HepG2 (cell line): ENCODE results near the gene LYRM7. TPM values are rescaled to one million over a fixed set of nuclear protein-coding genes. Genes with fewer than 3 reads are reported as not detected.
A peak's percentile ranks its signal among the peaks of the same experiment; 100 is the strongest.

Experiments used
- BRF2 ChIP-seq: sonication (generic); formaldehyde crosslinking; IDR thresholded peaks from 2 replicates; pipeline ENCODE4 v1.8.1; 2022; ENCODE audit warnings: mild to moderate bottlenecking, missing genetic modification reagents
- CBX5 ChIP-seq: sonication (generic); formaldehyde crosslinking; IDR thresholded peaks from 2 replicates; pipeline ENCODE4 v1.4.0; 2020; ENCODE audit warnings: missing genetic modification reagents, borderline replicate concordance
- DNMT3B ChIP-seq: conservative IDR thresholded peaks from 2 replicates; pipeline ENCODE4 v1.6.1; 2016; ENCODE audit warnings: missing biosample characterization, control low read depth
- DPF2 ChIP-seq: sonication (generic); formaldehyde crosslinking; IDR thresholded peaks from 2 replicates; pipeline ENCODE4 v1.4.0; 2020; ENCODE audit warnings: mild to moderate bottlenecking, low read depth, missing genetic modification reagents, borderline replicate concordance
- FOXA3 ChIP-seq: IDR thresholded peaks from 2 replicates; pipeline ENCODE4 v1.6.1; 2016; ENCODE audit warnings: missing genetic modification reagents, missing compliant biosample characterization
- NCOA2 ChIP-seq: sonication (generic); formaldehyde crosslinking; IDR thresholded peaks from 2 replicates; pipeline ENCODE4 v1.8.0; 2022; ENCODE audit warnings: inconsistent platforms
- RBAK ChIP-seq: sonication (generic); formaldehyde crosslinking; IDR thresholded peaks from 2 replicates; pipeline ENCODE4 v1.5.1; 2020; ENCODE audit warnings: mild to moderate bottlenecking, missing genetic modification reagents
- REXO4 ChIP-seq: sonication (generic); formaldehyde crosslinking; IDR thresholded peaks from 2 replicates; pipeline ENCODE4 v1.8.0; 2022; ENCODE audit warnings: missing genetic modification reagents, mild to moderate bottlenecking, borderline replicate concordance
- SIN3B ChIP-seq: fragments of 150-350 bp; IDR thresholded peaks from 2 replicates; pipeline ENCODE4 v1.6.1; 2014; ENCODE audit warnings: low read length
- SRSF4 ChIP-seq: fragments of 200-400 bp; formaldehyde crosslinking; IDR thresholded peaks from one replicate; pipeline ENCODE4 v1.6.1; 2018; ENCODE audit warnings: mild to moderate bottlenecking, low read depth, low read length, moderate library complexity; ENCODE audit not compliant: poor library complexity, severe bottlenecking
- ZFP41 ChIP-seq: sonication (generic); formaldehyde crosslinking; IDR thresholded peaks from 2 replicates; pipeline ENCODE4 v1.4.0; 2020; ENCODE audit warnings: mild to moderate bottlenecking, missing genetic modification reagents, borderline replicate concordance
- ZGPAT ChIP-seq: IDR thresholded peaks from 2 replicates; pipeline ENCODE4 v1.6.1; 2016; ENCODE audit warnings: mild to moderate bottlenecking
- ZNF598 ChIP-seq: sonication (generic); formaldehyde crosslinking; IDR thresholded peaks from 2 replicates; pipeline ENCODE4 v1.5.1; 2020; ENCODE audit warnings: mild to moderate bottlenecking, missing genetic modification reagents, borderline replicate concordance
- ZNF629 ChIP-seq: sonication (generic); formaldehyde crosslinking; conservative IDR thresholded peaks from 2 replicates; pipeline ENCODE4 v1.5.0; 2020; ENCODE audit warnings: missing genetic modification reagents
- ZNF788 ChIP-seq: sonication (generic); formaldehyde crosslinking; IDR thresholded peaks from 2 replicates; pipeline ENCODE4 v1.5.0; 2020; ENCODE audit warnings: mild to moderate bottlenecking, missing genetic modification reagents, borderline replicate concordance
- ZNF839 ChIP-seq: sonication (generic); formaldehyde crosslinking; IDR thresholded peaks from 2 replicates; pipeline ENCODE4 v1.4.0; 2020; ENCODE audit warnings: missing genetic modification reagents, mild to moderate bottlenecking, borderline replicate concordance
- ZSCAN29 ChIP-seq: sonication (generic); formaldehyde crosslinking; conservative IDR thresholded peaks from 2 replicates; pipeline ENCODE4 v1.4.0; 2020; ENCODE audit warnings: mild to moderate bottlenecking, missing genetic modification reagents
- polyA plus RNA-seq, 8 experiments: library from polyadenylated mRNA; depleted of rRNA in 3 of 8; stranded (reverse) in 7 of 8; unstranded in 1 of 8; fragments of >200 nt; fragmentation: Illumina TruSeq in 4 of 8; extraction: Trizol in 4 of 8; gene quantifications; 2 replicates each; pipeline versions ENCODE4 v1.2.1 to v1.2.3, GENCODE V29; 2011 to 2016; ENCODE audit warnings: low read depth in 4 of 8, missing spikeins in 1 of 8, mixed read lengths in 1 of 8; ENCODE audit not compliant: insufficient read depth in 1 of 8
- total RNA-seq, 5 experiments: library from RNA; depleted of rRNA; stranded (reverse); fragments of >200 nt; fragmentation: Illumina TruSeq; extraction: Trizol; gene quantifications; 2 replicates each; pipeline ENCODE4 v1.2.3, GENCODE V29; 2016; ENCODE audit warnings: low read depth in 1 of 5
- TF ChIP-seq, protein P1 (sequence below): sonication (generic); formaldehyde crosslinking; IDR thresholded peaks from 2 replicates; pipeline ENCODE4 v1.4.0; 2020; ENCODE audit warnings: mild to moderate bottlenecking, missing genetic modification reagents
- TF ChIP-seq, protein P2 (sequence below): sonication (generic); formaldehyde crosslinking; IDR thresholded peaks from 2 replicates; pipeline ENCODE4 v1.8.0; 2022; ENCODE audit warnings: mild to moderate bottlenecking, missing genetic modification reagents

The LYRM7 gene
- total and polyA plus RNA-seq, 2 of the 13 experiments (the other 11 are each of a cell fraction or from before 2014, with no cell fraction given), result 3.0 to 5.5 TPM

GRCh38 chr5:131164191-131165118 is 6.3 kb upstream of the LYRM7 start (continued):
- TF ChIP-seq, protein P1, sequence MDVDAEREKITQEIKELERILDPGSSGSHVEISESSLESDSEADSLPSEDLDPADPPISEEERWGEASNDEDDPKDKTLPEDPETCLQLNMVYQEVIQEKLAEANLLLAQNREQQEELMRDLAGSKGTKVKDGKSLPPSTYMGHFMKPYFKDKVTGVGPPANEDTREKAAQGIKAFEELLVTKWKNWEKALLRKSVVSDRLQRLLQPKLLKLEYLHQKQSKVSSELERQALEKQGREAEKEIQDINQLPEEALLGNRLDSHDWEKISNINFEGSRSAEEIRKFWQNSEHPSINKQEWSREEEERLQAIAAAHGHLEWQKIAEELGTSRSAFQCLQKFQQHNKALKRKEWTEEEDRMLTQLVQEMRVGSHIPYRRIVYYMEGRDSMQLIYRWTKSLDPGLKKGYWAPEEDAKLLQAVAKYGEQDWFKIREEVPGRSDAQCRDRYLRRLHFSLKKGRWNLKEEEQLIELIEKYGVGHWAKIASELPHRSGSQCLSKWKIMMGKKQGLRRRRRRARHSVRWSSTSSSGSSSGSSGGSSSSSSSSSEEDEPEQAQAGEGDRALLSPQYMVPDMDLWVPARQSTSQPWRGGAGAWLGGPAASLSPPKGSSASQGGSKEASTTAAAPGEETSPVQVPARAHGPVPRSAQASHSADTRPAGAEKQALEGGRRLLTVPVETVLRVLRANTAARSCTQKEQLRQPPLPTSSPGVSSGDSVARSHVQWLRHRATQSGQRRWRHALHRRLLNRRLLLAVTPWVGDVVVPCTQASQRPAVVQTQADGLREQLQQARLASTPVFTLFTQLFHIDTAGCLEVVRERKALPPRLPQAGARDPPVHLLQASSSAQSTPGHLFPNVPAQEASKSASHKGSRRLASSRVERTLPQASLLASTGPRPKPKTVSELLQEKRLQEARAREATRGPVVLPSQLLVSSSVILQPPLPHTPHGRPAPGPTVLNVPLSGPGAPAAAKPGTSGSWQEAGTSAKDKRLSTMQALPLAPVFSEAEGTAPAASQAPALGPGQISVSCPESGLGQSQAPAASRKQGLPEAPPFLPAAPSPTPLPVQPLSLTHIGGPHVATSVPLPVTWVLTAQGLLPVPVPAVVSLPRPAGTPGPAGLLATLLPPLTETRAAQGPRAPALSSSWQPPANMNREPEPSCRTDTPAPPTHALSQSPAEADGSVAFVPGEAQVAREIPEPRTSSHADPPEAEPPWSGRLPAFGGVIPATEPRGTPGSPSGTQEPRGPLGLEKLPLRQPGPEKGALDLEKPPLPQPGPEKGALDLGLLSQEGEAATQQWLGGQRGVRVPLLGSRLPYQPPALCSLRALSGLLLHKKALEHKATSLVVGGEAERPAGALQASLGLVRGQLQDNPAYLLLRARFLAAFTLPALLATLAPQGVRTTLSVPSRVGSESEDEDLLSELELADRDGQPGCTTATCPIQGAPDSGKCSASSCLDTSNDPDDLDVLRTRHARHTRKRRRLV, result 0 out of 2 replicates have a peak, but pooled peaks have one; percentile 31
- TF ChIP-seq NCOA2 (CRISPR knock-in tag), result no peak; the same call in 1 of the 2 replicates
- no peak for TF ChIP-seq ZSCAN29 (CRISPR knock-in tag)
- TF ChIP-seq DPF2 (CRISPR knock-in tag), result no peak
- no peak for TF ChIP-seq SIN3B
- no peak for TF ChIP-seq ZGPAT (CRISPR knock-in tag)
- no peak for TF ChIP-seq ZFP41 (CRISPR knock-in tag)
- no peak for TF ChIP-seq BRF2 (CRISPR knock-in tag)
- TF ChIP-seq RBAK (CRISPR knock-in tag), result no peak
- TF ChIP-seq ZNF788 (CRISPR knock-in tag), result 0 out of 2 replicates have a peak, but pooled peaks have one; percentile 6
- TF ChIP-seq ZNF839 (CRISPR knock-in tag), result no peak
- TF ChIP-seq, protein P2, sequence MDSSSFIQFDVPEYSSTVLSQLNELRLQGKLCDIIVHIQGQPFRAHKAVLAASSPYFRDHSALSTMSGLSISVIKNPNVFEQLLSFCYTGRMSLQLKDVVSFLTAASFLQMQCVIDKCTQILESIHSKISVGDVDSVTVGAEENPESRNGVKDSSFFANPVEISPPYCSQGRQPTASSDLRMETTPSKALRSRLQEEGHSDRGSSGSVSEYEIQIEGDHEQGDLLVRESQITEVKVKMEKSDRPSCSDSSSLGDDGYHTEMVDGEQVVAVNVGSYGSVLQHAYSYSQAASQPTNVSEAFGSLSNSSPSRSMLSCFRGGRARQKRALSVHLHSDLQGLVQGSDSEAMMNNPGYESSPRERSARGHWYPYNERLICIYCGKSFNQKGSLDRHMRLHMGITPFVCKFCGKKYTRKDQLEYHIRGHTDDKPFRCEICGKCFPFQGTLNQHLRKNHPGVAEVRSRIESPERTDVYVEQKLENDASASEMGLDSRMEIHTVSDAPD, result no peak; the same call in 1 of the 2 replicates
- peak; percentile 13; the same call in 1 of the 2 replicates for TF ChIP-seq DNMT3B (CRISPR knock-in tag)
- no peak for TF ChIP-seq SRSF4
- TF ChIP-seq CBX5, result no peak
- no peak for TF ChIP-seq ZNF629 (CRISPR knock-in tag)
- no peak for TF ChIP-seq ZNF598 (CRISPR knock-in tag)
- no peak for TF ChIP-seq REXO4
- no peak for TF ChIP-seq FOXA3
